ENCODE results near the gene SLC9A4. TPM values are rescaled to one million over a fixed set of nuclear protein-coding genes. Genes with fewer than 3 reads are reported as not detected.

SLC9A4 gene, protein sequence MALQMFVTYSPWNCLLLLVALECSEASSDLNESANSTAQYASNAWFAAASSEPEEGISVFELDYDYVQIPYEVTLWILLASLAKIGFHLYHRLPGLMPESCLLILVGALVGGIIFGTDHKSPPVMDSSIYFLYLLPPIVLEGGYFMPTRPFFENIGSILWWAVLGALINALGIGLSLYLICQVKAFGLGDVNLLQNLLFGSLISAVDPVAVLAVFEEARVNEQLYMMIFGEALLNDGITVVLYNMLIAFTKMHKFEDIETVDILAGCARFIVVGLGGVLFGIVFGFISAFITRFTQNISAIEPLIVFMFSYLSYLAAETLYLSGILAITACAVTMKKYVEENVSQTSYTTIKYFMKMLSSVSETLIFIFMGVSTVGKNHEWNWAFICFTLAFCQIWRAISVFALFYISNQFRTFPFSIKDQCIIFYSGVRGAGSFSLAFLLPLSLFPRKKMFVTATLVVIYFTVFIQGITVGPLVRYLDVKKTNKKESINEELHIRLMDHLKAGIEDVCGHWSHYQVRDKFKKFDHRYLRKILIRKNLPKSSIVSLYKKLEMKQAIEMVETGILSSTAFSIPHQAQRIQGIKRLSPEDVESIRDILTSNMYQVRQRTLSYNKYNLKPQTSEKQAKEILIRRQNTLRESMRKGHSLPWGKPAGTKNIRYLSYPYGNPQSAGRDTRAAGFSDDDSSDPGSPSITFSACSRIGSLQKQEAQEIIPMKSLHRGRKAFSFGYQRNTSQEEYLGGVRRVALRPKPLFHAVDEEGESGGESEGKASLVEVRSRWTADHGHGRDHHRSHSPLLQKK
- total RNA-seq = 0.07 and 0.20 TPM in 2 replicates
- 0.02 TPM for total RNA-seq (2013)
- not detected in 2 replicates for polyA plus RNA-seq
- polyA minus RNA-seq = not detected in 2 replicates

DNA sequence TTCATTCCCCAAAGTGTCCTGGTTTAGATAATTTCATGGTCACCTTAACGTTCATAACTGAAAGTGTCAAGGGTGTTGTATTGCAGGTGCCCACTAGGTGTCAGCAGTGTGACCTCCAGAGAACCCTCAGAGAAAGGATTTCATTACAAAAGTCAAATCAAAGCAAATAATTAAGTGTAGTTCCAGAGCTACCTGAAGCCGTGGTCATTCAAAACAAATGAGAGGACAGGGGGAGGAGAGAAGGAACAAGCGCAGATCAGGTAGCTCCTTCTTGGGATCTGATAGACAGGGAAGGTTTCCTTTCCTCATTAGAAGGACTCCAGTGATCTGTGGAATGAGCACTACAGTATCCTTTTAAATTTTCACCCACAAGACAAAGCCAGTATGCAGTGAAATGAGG lies at the start of gene SLC9A4:
SLC9A4 (plus strand) TSS at position 207 of the 400 bp plus-strand sequence. CDS start 534 bp downstream, outside the sequence.
- POLR2A ChIA-PET = interaction anchor here (0.8 kb wide), 1 partner anchor 474 kb away, joined by 5 read pairs; no protein-coding TSS in a partner anchor
- Histone ChIP-seq H3K36me3 (replicated peaks in 1 of 2; ENCODE audit: control extremely low read depth in 1 of 2, control insufficient read depth in 1 of 2, extremely low read depth in 1 of 2, insufficient read depth in 2 of 2, low read length in 1 of 2) (no peaks in the 10 kb centered on the region), H3K9me3 (ENCODE audit: control extremely low read depth in 1 of 3, control insufficient read depth in 2 of 3, insufficient read depth in 1 of 3, low read length in 2 of 3) (peaks cover 0 to 5% (median 0%) of the 10 kb centered on the region in 3 donors), H3K4me3 (ENCODE audit: control extremely low read depth in 1 of 5, extremely low read depth in 1 of 5, insufficient read depth in 1 of 5, low read depth in 2 of 5, low read length in 4 of 5) (no peak within 1 kb of the TSS), H3K4me1 (ENCODE audit: control insufficient read depth in 2 of 2, insufficient read depth in 2 of 2, low read length in 2 of 2) (no peaks in the 10 kb centered on the region), H3K9ac (ENCODE audit: low read length) (no peak within 1 kb of the TSS), H3K27me3 (replicated peaks in 1 of 4; ENCODE audit: control extremely low read depth in 1 of 4, control insufficient read depth in 3 of 4, insufficient read depth in 4 of 4, low read length in 3 of 4) (peaks cover 0 to 17% (median 2%) of the 10 kb centered on the region in 4 experiments), H3K27ac (ENCODE audit: low read length in 2 of 2) (no peak within 1 kb of the TSS), H3K79me2 (ENCODE audit: control insufficient read depth, insufficient read depth, low read length) (no peaks in the 10 kb centered on the region), H3K4me2 (replicated peaks; ENCODE audit: low read depth, low read length, poor library complexity, severe bottlenecking) (no peak within 1 kb of the TSS), H4K20me1 (ENCODE audit: control insufficient read depth, insufficient read depth, low read length, poor library complexity, severe bottlenecking) (no peaks in the 10 kb centered on the region), H2AFZ (ENCODE audit: insufficient read depth, low read depth, low read length, poor library complexity, severe bottlenecking) (no peak within 1 kb of the TSS)
- peak; percentile 51 for ATAC-seq (ENCODE audit: low read depth)
- Mint-ChIP-seq H3K9me3 (ENCODE audit: insufficient read depth) (peaks cover 3% of the 10 kb centered on the region), H3K4me1 (no peaks in the 10 kb centered on the region), H3K27ac (no peak within 1 kb of the TSS), H3K4me3 (no peak within 1 kb of the TSS), H3K27me3 (peaks cover 30% of the 10 kb centered on the region)
- CTCF ChIA-PET = interaction anchor here (0.6 to 5.2 kb wide), 14 partner anchors 11 to 233 kb away, joined by 3 to 43 read pairs (median 5); no protein-coding TSS in a partner anchor
- intact Hi-C loops (cut with micrococcal nuclease) = loop anchor here (1.0 to 5.0 kb wide), 3 partner anchors 143 to 334 kb away; no protein-coding TSS in a partner anchor
- 20% methylated on average over 2 of the region's 3 CpGs for WGBS (ENCODE audit: insufficient coverage)
- DNase-seq = peak; percentile 55
- TF ChIP-seq EZH2 (IDR thresholded peaks at IDR 0.05; ENCODE audit: borderline replicate concordance, insufficient read depth, low read depth, low read length, poor library complexity, severe bottlenecking) = no peak
- TF ChIP-seq, protein P1, sequence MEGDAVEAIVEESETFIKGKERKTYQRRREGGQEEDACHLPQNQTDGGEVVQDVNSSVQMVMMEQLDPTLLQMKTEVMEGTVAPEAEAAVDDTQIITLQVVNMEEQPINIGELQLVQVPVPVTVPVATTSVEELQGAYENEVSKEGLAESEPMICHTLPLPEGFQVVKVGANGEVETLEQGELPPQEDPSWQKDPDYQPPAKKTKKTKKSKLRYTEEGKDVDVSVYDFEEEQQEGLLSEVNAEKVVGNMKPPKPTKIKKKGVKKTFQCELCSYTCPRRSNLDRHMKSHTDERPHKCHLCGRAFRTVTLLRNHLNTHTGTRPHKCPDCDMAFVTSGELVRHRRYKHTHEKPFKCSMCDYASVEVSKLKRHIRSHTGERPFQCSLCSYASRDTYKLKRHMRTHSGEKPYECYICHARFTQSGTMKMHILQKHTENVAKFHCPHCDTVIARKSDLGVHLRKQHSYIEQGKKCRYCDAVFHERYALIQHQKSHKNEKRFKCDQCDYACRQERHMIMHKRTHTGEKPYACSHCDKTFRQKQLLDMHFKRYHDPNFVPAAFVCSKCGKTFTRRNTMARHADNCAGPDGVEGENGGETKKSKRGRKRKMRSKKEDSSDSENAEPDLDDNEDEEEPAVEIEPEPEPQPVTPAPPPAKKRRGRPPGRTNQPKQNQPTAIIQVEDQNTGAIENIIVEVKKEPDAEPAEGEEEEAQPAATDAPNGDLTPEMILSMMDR (IDR thresholded peaks at IDR 0.05) = peak; percentile 97

Data from B cell (primary cell).